GM21423 (cell line): ENCODE results near the gene MIS12.

ENCODE experiments used
- ATAC-seq: cut with Tn5 transposase; IDR thresholded peaks from one replicate; pipeline ENCODE4 v1.9.1; 2021; ENCODE audit warnings: mild to moderate bottlenecking, moderate library complexity; ENCODE audit not compliant: unreplicated experiment

The MIS12 gene

DNA sequence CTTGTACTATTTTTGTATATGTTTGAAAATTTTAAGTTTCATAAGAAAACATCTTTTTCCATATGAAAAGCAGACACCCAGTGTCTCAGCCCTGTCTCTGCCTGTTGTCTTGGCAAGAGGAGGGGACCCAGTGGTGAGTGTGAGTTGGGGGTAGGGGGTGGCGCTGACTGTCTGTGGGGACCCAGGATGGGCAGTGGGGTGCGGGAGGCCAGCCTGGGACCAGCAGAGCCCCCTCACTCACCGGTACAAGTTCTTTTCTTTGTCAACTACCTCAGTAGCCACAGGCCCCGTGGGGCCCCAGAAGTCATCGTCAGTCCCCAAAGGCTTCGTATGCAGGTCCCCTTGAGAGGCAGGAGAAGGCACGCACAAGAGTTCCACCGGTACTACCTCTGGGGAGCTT is 46.2 kb downstream of the MIS12 start:
- no peak for ATAC-seq

- ATAC-seq: no peak
These were observed 47.3 kb downstream of the MIS12 start for GRCh38 chr17:5533486-5534315.

DNA sequence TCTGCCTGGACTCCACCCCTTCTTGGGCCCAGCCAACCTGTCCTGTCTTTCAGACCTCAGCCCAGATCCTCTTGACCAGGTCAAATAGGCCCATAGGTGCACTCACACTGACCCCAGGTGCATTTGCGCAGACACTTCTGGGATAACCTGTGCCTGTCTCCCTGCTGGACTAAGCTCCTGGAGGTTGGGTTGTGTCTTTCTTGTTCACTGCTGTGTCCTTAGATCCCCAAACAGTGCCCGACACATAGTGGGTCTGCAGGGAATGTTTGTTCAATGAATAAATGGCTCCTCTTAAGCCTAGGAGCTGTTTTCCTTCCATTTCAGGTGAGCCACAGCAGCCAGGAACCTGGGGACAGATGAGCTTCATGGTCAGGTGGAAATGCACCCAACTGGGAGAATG is 49.1 kb downstream of the MIS12 start:
- ATAC-seq: no peak

- no peak for ATAC-seq
These were observed 50.7 kb downstream of the MIS12 start for GRCh38 chr17:5536866-5537650.

- ATAC-seq: no peak
These were observed 52.9 kb downstream of the MIS12 start for GRCh38 chr17:5539286-5539685.

- no peak for ATAC-seq
These were observed 54.0 kb downstream of the MIS12 start for GRCh38 chr17:5540321-5540720.
